Osteocyte (in vitro differentiated cells): Measurements from ENCODE around the gene PEX11A. TPM values are rescaled to one million over a fixed set of nuclear protein-coding genes. Genes with fewer than 3 reads are reported as not detected.

Source experiments
- DNase-seq: peaks from one replicate; pipeline ENCODE4 v3.0.0; 2021; ENCODE audit warnings: mixed read lengths; ENCODE audit not compliant: unreplicated experiment; ENCODE audit errors: extremely low spot score
- H3K27ac Mint-ChIP-seq: one replicate; pipeline ENCODE4 v1.8.0; 2021; ENCODE audit warnings: mild to moderate bottlenecking, mixed read lengths; ENCODE audit not compliant: unreplicated experiment
- H3K27me3 Mint-ChIP-seq: one replicate; pipeline ENCODE4 v1.8.0; 2021; ENCODE audit warnings: mixed read lengths; ENCODE audit not compliant: unreplicated experiment
- H3K36me3 Mint-ChIP-seq: one replicate; pipeline ENCODE4 v1.8.0; 2021; ENCODE audit warnings: mixed read lengths; ENCODE audit not compliant: unreplicated experiment
- H3K4me1 Mint-ChIP-seq: one replicate; pipeline ENCODE4 v1.8.0; 2021; ENCODE audit warnings: mixed read lengths; ENCODE audit not compliant: unreplicated experiment
- H3K4me3 Mint-ChIP-seq: one replicate; pipeline ENCODE4 v1.8.0; 2021; ENCODE audit warnings: mild to moderate bottlenecking, moderate library complexity, mixed read lengths; ENCODE audit not compliant: unreplicated experiment
- H3K9me3 Mint-ChIP-seq: one replicate; pipeline ENCODE4 v1.8.0; 2021; ENCODE audit warnings: mixed read lengths; ENCODE audit not compliant: unreplicated experiment
- total RNA-seq: library from RNA; stranded (reverse); gene quantifications from 2 replicates; pipeline ENCODE4 v1.2.1, GENCODE V29; 2021
- TF ChIP-seq, protein P1 (sequence below): fragments of 200-600 bp; sonication (generic); IDR thresholded peaks from 2 replicates; pipeline ENCODE4 v1.5.0; 2021; ENCODE audit warnings: antibody characterized with exemption, mild to moderate bottlenecking, moderate library complexity

The PEX11A gene
- total RNA-seq, 1 donor from 2014 or later = 5.6 TPM

DNA sequence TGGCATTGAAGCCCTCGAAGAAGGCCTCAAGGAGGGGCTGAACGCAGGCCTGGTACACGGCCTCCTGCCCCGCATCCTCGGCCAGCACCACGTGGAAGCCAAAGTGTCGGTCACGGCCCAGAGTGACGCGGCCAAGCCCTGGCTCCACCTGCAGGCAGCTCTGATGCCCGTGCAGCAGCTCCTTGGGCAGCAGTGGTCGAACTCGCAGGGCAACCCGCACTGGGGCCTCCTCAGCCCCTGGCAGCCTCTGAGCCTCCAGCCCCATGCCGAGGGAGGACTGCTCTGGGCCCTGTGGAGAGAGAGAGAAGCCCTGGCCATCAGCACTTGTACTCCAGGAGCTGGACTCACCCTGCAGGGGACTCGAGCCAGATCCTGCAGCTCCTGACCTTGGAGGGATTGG lies 37.9 kb downstream of the PEX11A start:
- Mint-ChIP-seq H3K27me3 (no peaks in the 10 kb centered on the region), H3K9me3 (no peaks in the 10 kb centered on the region), H3K4me1 (peaks cover 15% of the 10 kb centered on the region), H3K36me3 (peaks cover 8% of the 10 kb centered on the region), H3K27ac (no peak overlapping the region), H3K4me3 (no peak overlapping the region)
- TF ChIP-seq, protein P1, sequence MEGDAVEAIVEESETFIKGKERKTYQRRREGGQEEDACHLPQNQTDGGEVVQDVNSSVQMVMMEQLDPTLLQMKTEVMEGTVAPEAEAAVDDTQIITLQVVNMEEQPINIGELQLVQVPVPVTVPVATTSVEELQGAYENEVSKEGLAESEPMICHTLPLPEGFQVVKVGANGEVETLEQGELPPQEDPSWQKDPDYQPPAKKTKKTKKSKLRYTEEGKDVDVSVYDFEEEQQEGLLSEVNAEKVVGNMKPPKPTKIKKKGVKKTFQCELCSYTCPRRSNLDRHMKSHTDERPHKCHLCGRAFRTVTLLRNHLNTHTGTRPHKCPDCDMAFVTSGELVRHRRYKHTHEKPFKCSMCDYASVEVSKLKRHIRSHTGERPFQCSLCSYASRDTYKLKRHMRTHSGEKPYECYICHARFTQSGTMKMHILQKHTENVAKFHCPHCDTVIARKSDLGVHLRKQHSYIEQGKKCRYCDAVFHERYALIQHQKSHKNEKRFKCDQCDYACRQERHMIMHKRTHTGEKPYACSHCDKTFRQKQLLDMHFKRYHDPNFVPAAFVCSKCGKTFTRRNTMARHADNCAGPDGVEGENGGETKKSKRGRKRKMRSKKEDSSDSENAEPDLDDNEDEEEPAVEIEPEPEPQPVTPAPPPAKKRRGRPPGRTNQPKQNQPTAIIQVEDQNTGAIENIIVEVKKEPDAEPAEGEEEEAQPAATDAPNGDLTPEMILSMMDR = no peak
- DNase-seq = no peak

DNA sequence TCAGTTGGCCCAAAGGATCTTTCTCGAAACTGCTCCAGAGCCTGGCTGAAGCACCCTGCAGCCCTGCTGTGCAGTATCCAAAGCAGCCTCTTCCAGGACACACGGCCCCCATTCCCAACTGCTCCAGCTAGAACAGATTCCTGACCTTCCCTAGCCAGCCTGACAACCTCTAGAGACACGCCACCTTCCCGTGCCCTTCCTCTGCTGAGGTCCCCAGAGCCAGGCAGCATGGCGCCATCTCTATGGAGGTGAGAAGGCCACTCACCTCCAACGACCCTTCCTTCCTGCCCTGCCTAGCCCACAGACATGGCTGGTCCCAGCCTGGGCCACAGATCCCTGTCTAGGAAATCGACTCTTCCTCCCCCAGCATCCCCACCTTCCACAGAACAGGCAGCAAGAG lies 38.4 kb downstream of the PEX11A start:
- peaks cover 11% of the 10 kb centered on the region for H3K36me3 Mint-ChIP-seq
- no peak for DNase-seq
- H3K9me3 Mint-ChIP-seq = no peaks in the 10 kb centered on the region
- peaks cover 18% of the 10 kb centered on the region for H3K4me1 Mint-ChIP-seq
- TF ChIP-seq, protein P1 = no peak
- no peak overlapping the region for H3K4me3 Mint-ChIP-seq
- no peaks in the 10 kb centered on the region for H3K27me3 Mint-ChIP-seq
- H3K27ac Mint-ChIP-seq = no peak overlapping the region

DNA sequence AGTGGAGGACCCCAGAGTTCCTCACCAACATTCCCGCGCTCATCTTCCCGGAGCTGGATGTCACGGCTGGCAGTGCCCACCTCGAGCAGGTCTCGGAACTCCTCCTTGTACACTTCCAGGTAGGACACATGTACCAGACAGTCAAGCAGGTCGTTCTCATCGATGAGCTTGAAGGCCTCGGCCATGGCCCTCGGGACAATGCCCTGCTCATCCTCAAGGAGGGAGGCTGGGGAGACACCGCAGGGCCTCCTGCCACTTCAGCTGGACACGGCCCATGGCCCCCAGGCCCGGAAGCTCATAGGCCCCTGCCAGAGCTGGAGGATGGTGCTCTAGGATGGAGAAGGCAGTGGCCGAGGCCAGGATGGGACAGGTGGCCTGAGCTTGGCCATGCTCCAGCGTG lies 40.8 kb downstream of the PEX11A start:
- H3K27me3 Mint-ChIP-seq = no peaks in the 10 kb centered on the region
- TF ChIP-seq, protein P1 = no peak
- no peaks in the 10 kb centered on the region for H3K9me3 Mint-ChIP-seq
- H3K27ac Mint-ChIP-seq = no peak overlapping the region
- H3K4me3 Mint-ChIP-seq = no peak overlapping the region
- DNase-seq = no peak
- H3K4me1 Mint-ChIP-seq = peaks cover 16% of the 10 kb centered on the region
- peaks cover 21% of the 10 kb centered on the region for H3K36me3 Mint-ChIP-seq

DNA sequence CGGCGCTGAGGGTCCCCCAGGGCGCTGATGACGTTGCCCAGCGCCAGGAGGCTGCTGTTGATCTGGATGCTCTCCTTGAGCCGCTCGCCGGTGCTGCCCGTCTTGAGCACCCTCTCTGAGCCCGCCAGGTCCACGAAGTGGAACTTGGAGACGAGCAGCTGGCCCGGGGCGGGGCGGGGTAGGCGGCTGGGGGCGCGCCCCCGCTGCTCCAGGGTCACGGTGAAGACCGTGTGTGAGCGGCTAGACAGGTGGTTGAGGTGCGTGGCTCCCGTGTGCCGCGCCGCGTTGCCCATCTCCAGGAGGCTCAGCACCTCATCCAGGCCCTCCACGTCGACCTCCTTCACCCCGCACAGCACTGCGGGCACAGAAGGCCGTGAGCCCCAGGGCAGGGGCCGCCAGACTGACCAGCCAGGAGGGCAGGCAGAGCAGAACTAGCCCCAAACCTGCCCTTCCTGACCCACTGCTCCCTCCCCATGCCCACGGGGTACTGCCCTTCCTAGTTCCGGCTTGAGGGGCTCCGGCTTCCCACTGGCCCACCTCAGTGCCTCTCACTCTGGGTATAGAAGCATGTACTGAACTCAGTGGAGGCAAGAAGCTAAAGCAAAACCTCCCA lies 41.4 kb downstream of the PEX11A start:
- Mint-ChIP-seq H3K27ac (no peak overlapping the region), H3K4me3 (no peak overlapping the region), H3K36me3 (peaks cover 24% of the 10 kb centered on the region), H3K9me3 (no peaks in the 10 kb centered on the region), H3K4me1 (peaks cover 10% of the 10 kb centered on the region), H3K27me3 (no peaks in the 10 kb centered on the region)
- DNase-seq = no peak
- TF ChIP-seq, protein P1 = no peak

DNA sequence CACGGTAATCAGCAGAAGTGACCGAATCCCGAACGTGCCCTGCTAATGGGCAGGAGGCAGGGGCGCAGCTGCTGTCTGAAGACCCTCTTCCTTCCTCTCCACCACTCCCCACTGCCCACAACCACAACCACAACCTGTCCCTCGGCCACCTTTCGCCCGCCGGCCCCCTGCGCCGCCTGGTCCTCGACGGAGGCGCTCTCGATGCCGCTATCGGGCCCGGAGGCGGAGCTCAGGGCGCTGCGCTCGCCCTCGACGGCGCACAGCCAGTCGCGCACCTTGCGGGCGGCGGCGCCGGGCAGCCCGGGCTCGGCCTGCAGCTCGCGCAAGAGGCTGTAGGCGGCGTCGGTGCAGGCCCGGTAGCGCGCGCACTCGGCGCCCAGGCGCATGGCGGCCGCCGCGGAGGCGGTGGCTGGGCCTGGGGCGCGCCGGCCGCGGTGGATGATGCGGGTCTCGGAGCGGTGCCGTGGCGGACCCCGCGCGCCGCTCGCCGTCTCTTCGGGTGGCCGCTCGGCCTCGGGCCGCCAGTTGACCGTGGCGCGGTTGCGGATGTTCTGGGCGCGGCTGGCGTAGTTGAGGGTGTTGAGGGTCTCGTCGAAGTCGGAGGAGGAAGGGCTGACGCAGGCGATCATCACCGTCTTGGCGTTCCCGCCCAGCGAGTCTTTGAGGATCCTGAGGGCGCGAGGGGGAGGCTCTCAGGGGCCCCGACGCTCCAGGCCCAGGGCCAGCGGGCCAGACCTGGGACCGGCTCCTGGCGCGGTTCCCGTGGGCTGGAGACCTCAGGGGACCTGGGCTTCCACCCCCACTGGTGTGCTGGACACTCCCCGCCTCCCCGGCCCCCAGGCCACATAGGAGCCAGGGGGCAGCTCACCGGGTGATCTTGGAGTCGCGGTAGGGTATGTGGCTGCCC lies 42.2 kb downstream of the PEX11A start:
- no peaks in the 10 kb centered on the region for H3K9me3 Mint-ChIP-seq
- H3K4me1 Mint-ChIP-seq = peaks cover 8% of the 10 kb centered on the region
- H3K27me3 Mint-ChIP-seq = no peaks in the 10 kb centered on the region
- no peak overlapping the region for H3K4me3 Mint-ChIP-seq
- peaks cover 26% of the 10 kb centered on the region for H3K36me3 Mint-ChIP-seq
- TF ChIP-seq, protein P1 = no peak
- no peak for DNase-seq
- H3K27ac Mint-ChIP-seq = no peak overlapping the region
